Panc1 (cell line): ENCODE results near the gene RPS15. TPM values are rescaled to one million over a fixed set of nuclear protein-coding genes. Genes with fewer than 3 reads are reported as not detected.

Experiments
- ATAC-seq: fragments of 200-7000 bp; cut with Tn5 transposase; 2 replicates; pipeline ENCODE4 v1.9.1; 2020; ENCODE audit warnings: mild to moderate bottlenecking, moderate library complexity
- BruUV-seq: library from RNA; stranded (reverse); fragments of 400-500 nt; replicated peaks from 2 replicates; lab custom pipeline; 2021; lab: Mats Ljungman, UMichigan
- CTCF ChIA-PET: fragments of 300-600 bp; sonication (Branson Sonifier 250); formaldehyde crosslinking; loops from one replicate; lab custom pipeline; 2022; ENCODE audit warnings: antibody characterized with exemption; lab: Charles Lee
- POLR2A ChIA-PET: fragments of 300-600 bp; sonication (Branson Sonifier 250); formaldehyde crosslinking; loops from one replicate; lab custom pipeline; 2022; ENCODE audit warnings: antibody characterized with exemption; lab: Charles Lee
- DNase-seq: peaks from one replicate; pipeline ENCODE4 v3.0.0-alpha.2; 2010; ENCODE audit warnings: low read depth, low spot score
- H3K27ac ChIP-seq: 2 replicates; pipeline ENCODE4 v1.5.1; 2011; ENCODE audit warnings: mild to moderate bottlenecking, low read length, inconsistent platforms
- H3K27me3 ChIP-seq: fragments of 200-500 bp; sonication (Bioruptor generic); 2 replicates; pipeline ENCODE4 v1.6.0; 2014; ENCODE audit warnings: low read length, inconsistent platforms; ENCODE audit not compliant: control insufficient read depth, insufficient read depth
- H3K36me3 ChIP-seq: fragments of 200-500 bp; sonication (Bioruptor generic); 2 replicates; pipeline ENCODE4 v1.5.1; 2014; ENCODE audit warnings: inconsistent platforms, mild to moderate bottlenecking, low read length, moderate library complexity; ENCODE audit not compliant: control insufficient read depth, insufficient read depth
- H3K4me1 ChIP-seq: 2 replicates; pipeline ENCODE4 v1.5.1; 2011; ENCODE audit warnings: inconsistent platforms, mild to moderate bottlenecking, low read length, moderate library complexity; ENCODE audit not compliant: control insufficient read depth, insufficient read depth
- H3K4me3 ChIP-seq, 2 experiments: 2 replicates each; pipeline ENCODE4 v1.5.1; 2011 to 2012; ENCODE audit warnings: low read depth in 2 of 2, low read length in 2 of 2, mild to moderate bottlenecking in 2 of 2, inconsistent platforms in 1 of 2, moderate library complexity in 1 of 2
- H3K9me3 ChIP-seq: fragments of 200-500 bp; sonication (Bioruptor generic); 2 replicates; pipeline ENCODE4 v1.5.1; 2014; ENCODE audit warnings: low read depth, mild to moderate bottlenecking, inconsistent platforms, low read length, moderate library complexity; ENCODE audit not compliant: control insufficient read depth, insufficient read depth
- CTCF ChIP-seq: fragments of 450-650 bp; IDR thresholded peaks from 2 replicates; pipeline ENCODE4 v1.5.1; 2017; ENCODE audit warnings: mild to moderate bottlenecking
- POLR2AphosphoS5 ChIP-seq: IDR thresholded peaks from 2 replicates; pipeline ENCODE4 v1.6.1; 2012; ENCODE audit warnings: mild to moderate bottlenecking, low read depth, low read length, moderate library complexity
- SIN3A ChIP-seq: IDR thresholded peaks from 2 replicates; pipeline ENCODE4 v1.6.1; 2012; ENCODE audit warnings: low read depth, mild to moderate bottlenecking, low read length, moderate library complexity, borderline replicate concordance; ENCODE audit not compliant: insufficient read depth
- TCF7L2 ChIP-seq: IDR thresholded peaks from 2 replicates; pipeline ENCODE4 v1.6.1; 2011; ENCODE audit warnings: mild to moderate bottlenecking, low read depth, low read length, inconsistent platforms
- in situ Hi-C: cut with HindIII; loops from 2 replicates; pipeline ENCODE4 v1.10.0; 2016; ENCODE audit warnings: low sequenced_read_pairs, low pct_unique_long_range_greater_than_20kb
- intact Hi-C: fragments of 100-400 bp; cut with micrococcal nuclease; formaldehyde crosslinking; loops from one replicate; pipeline ENCODE4 v1.10.0; 2022; ENCODE audit not compliant: unreplicated experiment
- total RNA-seq: library from RNA; stranded (reverse); gene quantifications from one replicate; pipeline ENCODE4 v1.2.1, GENCODE V29; 2021; ENCODE audit not compliant: unreplicated experiment
- TF ChIP-seq, protein P1 (sequence below), 2 experiments: IDR thresholded peaks; 2 replicates each; pipeline ENCODE4 v1.6.1; 2011 to 2012; ENCODE audit warnings: low read depth in 2 of 2, control low read depth in 1 of 2, low read length in 1 of 2, mild to moderate bottlenecking in 1 of 2, moderate library complexity in 1 of 2; ENCODE audit not compliant: insufficient read depth in 1 of 2

Gene RPS15
- total RNA-seq, 1 experiment from 2014 or later, result 1,067 TPM

DNA sequence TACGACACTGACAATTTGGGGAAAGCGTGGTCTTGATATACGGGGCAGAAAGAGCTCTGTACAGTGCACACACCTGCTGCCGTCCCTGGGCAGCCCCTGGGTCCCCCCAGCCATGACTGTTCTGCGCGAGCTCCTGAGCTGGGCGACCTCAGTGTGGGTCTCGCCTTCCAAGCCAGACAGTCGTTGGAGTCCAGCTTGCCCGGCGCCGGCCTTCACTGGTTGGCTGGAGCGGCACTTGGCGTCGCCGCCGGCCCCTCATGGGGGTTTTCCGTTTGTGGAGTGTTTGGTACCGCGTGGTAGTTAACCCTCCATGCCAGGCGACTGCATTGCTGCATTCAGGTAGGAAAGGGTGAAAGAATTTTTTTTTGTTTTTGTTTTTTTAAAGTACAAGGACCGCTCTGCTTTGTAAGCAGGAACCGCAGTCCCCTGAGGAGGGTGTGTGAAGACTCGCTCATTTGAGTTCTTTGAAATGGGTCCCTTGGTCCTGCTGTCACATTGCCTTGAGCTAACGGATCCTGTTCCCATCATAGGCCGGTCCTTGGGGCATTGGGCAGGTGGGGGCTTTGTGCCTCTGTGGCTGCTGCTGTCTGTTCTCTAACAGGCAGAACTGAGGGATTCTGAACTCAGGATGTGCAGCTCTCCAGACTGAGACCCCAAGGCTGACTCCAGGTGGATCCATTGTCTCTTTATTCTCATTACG is 10.8 kb upstream of the RPS15 start:
- Histone ChIP-seq H3K27me3 (no peaks in the 10 kb centered on the region), H3K4me3 (no peak overlapping the region), H3K27ac (no peak overlapping the region), H3K36me3 (no peaks in the 10 kb centered on the region; the same call in none of the 2 replicates), H3K4me1 (no peaks in the 10 kb centered on the region), H3K9me3 (no peaks in the 10 kb centered on the region)
- DNase-seq (no peak), ATAC-seq (no peak)
- CTCF ChIA-PET, result no interaction called here
- TSS peak; percentile 27 for BruUV-seq
- in situ Hi-C loops, result no loop called here
- POLR2A ChIA-PET, result no interaction called here
- intact Hi-C loops, result no loop called here
- TF ChIP-seq POLR2AphosphoS5, result no peak
- no peak for TF ChIP-seq CTCF
- TF ChIP-seq, protein P1, sequence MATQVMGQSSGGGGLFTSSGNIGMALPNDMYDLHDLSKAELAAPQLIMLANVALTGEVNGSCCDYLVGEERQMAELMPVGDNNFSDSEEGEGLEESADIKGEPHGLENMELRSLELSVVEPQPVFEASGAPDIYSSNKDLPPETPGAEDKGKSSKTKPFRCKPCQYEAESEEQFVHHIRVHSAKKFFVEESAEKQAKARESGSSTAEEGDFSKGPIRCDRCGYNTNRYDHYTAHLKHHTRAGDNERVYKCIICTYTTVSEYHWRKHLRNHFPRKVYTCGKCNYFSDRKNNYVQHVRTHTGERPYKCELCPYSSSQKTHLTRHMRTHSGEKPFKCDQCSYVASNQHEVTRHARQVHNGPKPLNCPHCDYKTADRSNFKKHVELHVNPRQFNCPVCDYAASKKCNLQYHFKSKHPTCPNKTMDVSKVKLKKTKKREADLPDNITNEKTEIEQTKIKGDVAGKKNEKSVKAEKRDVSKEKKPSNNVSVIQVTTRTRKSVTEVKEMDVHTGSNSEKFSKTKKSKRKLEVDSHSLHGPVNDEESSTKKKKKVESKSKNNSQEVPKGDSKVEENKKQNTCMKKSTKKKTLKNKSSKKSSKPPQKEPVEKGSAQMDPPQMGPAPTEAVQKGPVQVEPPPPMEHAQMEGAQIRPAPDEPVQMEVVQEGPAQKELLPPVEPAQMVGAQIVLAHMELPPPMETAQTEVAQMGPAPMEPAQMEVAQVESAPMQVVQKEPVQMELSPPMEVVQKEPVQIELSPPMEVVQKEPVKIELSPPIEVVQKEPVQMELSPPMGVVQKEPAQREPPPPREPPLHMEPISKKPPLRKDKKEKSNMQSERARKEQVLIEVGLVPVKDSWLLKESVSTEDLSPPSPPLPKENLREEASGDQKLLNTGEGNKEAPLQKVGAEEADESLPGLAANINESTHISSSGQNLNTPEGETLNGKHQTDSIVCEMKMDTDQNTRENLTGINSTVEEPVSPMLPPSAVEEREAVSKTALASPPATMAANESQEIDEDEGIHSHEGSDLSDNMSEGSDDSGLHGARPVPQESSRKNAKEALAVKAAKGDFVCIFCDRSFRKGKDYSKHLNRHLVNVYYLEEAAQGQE (IDR thresholded peaks at IDR 0.05; ENCODE audit: insufficient read depth in 1 of 2, low read depth in 2 of 2, low read length in 1 of 2), result no peak
- no peak for TF ChIP-seq TCF7L2
- TF ChIP-seq SIN3A, result no peak

- Histone ChIP-seq H3K27me3 (no peaks in the 10 kb centered on the region), H3K36me3 (no peaks in the 10 kb centered on the region; the same call in 1 of the 2 replicates), H3K27ac (no peak overlapping the region), H3K9me3 (no peaks in the 10 kb centered on the region), H3K4me1 (no peaks in the 10 kb centered on the region), H3K4me3 (no peak overlapping the region)
- no peak for TF ChIP-seq POLR2AphosphoS5
- no peak for TF ChIP-seq CTCF
- TF ChIP-seq SIN3A, result no peak
- TF ChIP-seq, protein P1 (IDR thresholded peaks at IDR 0.05; ENCODE audit: insufficient read depth in 1 of 2, low read depth in 2 of 2, low read length in 1 of 2), result no peak
- TF ChIP-seq TCF7L2, result no peak
- intact Hi-C loops, result no loop called here
- ATAC-seq (no peak), DNase-seq (no peak)
- in situ Hi-C loops, result no loop called here
- ChIA-PET POLR2A (no interaction called here), CTCF (no interaction called here)
- no TSS peak for BruUV-seq
Measured at GRCh38 chr19:1428738-1429391, 9.3 kb upstream of the RPS15 start.
